ENCODE data around the gene TTYH1.

- TF ChIP-seq CTCF (IDR thresholded peaks at IDR 0.05; ENCODE audit: low read depth, low read length) (no peak), EZH2phosphoT487 (IDR thresholded peaks at IDR 0.05; ENCODE audit: low read depth) (no peak)
Observed at GRCh38 chr19:54424201-54424600, 8.9 kb downstream of the TTYH1 start.
